B cell (primary cell): ENCODE results near the gene GARS1. TPM values are rescaled to one million over a fixed set of nuclear protein-coding genes. Genes with fewer than 3 reads are reported as not detected.

Experiments used
- ATAC-seq: fragments of 200-7000 bp; cut with Tn5 transposase; one replicate; pipeline ENCODE4 v1.10.0; 2021; ENCODE audit warnings: low read depth, mild to moderate bottlenecking, moderate number of reproducible peaks, moderate library complexity
- CTCF ChIA-PET: fragments of 350-600 bp; sonication (Branson Sonifier 250); formaldehyde crosslinking; loops from one replicate; lab custom pipeline; 2021; ENCODE audit warnings: antibody characterized with exemption, inconsistent platforms; lab: Charles Lee
- POLR2A ChIA-PET: fragments of 350-600 bp; sonication (Branson Sonifier 250); formaldehyde crosslinking; loops from one replicate; lab custom pipeline; 2021; ENCODE audit warnings: antibody characterized with exemption; lab: Charles Lee
- DNase-seq: peaks from one replicate; pipeline ENCODE4 v3.0.0; 2013
- H2AFZ ChIP-seq: 2 replicates; pipeline ENCODE4 v1.6.1; 2012; ENCODE audit warnings: mild to moderate bottlenecking, low read depth, low read length; ENCODE audit not compliant: insufficient read depth, poor library complexity, severe bottlenecking
- H3K27ac ChIP-seq, 2 donors: 1 replicate in 1 of 2; 2 replicates in 1 of 2; pipeline ENCODE4 v1.5.1; 2012 to 2013; ENCODE audit warnings: low read length in 2 of 2, mild to moderate bottlenecking in 2 of 2, moderate library complexity in 1 of 2
- H3K27me3 ChIP-seq, 4 experiments: fragments of 200-600 bp in 1 of 4; sonication (generic) in 1 of 4; replicated peaks in 1 of 4; 1 replicate in 2 of 4; 2 replicates in 2 of 4; pipeline versions ENCODE4 v1.6.1 to v1.7.0; 2013 to 2016; ENCODE audit warnings: low read length in 3 of 4, mild to moderate bottlenecking in 2 of 4, mixed read lengths in 1 of 4, moderate library complexity in 1 of 4; ENCODE audit not compliant: insufficient read depth in 4 of 4, control insufficient read depth in 3 of 4; ENCODE audit errors: control extremely low read depth in 1 of 4
- H3K36me3 ChIP-seq, 2 experiments: replicated peaks in 1 of 2; 1 replicate in 1 of 2; 2 replicates in 1 of 2; pipeline versions ENCODE4 v1.6.1 to v1.7.1; 2013; ENCODE audit warnings: low read length in 1 of 2; ENCODE audit not compliant: insufficient read depth in 2 of 2, control insufficient read depth in 1 of 2; ENCODE audit errors: control extremely low read depth in 1 of 2, extremely low read depth in 1 of 2
- H3K4me1 ChIP-seq, 2 donors: fragments of 200-600 bp in 1 of 2; sonication (generic) in 1 of 2; 1 replicate in 1 of 2; 2 replicates in 1 of 2; pipeline versions ENCODE4 v1.5.1 to v1.6.1; 2013 to 2017; ENCODE audit warnings: low read length in 2 of 2; ENCODE audit not compliant: control insufficient read depth in 2 of 2, insufficient read depth in 2 of 2
- H3K4me2 ChIP-seq: replicated peaks from 2 replicates; pipeline ENCODE3; 2012; ENCODE audit warnings: mild to moderate bottlenecking, low read depth, low read length; ENCODE audit not compliant: poor library complexity, severe bottlenecking
- H3K4me3 ChIP-seq, 5 experiments: fragments of 200-600 bp in 1 of 5; sonication (generic) in 1 of 5; 1 replicate in 3 of 5; 2 replicates in 2 of 5; pipeline versions ENCODE4 v1.5.1 to v1.7.0; 2011 to 2016; ENCODE audit warnings: low read length in 4 of 5, mild to moderate bottlenecking in 4 of 5, low read depth in 2 of 5, control low read depth in 1 of 5, moderate library complexity in 1 of 5; ENCODE audit not compliant: insufficient read depth in 1 of 5; ENCODE audit errors: control extremely low read depth in 1 of 5, extremely low read depth in 1 of 5
- H3K79me2 ChIP-seq: fragments of 200-600 bp; sonication (generic); one replicate; pipeline ENCODE4 v1.6.0; 2016; ENCODE audit warnings: low read length; ENCODE audit not compliant: control insufficient read depth, insufficient read depth
- H3K9ac ChIP-seq: fragments of 200-600 bp; sonication (generic); 2 replicates; pipeline ENCODE4 v1.6.1; 2017; ENCODE audit warnings: mild to moderate bottlenecking, low read length, moderate library complexity
- H3K9me3 ChIP-seq, 3 donors: one replicate each; pipeline versions ENCODE4 v1.6.1 to v1.7.1; 2013; ENCODE audit warnings: low read length in 2 of 3; ENCODE audit not compliant: control insufficient read depth in 2 of 3, insufficient read depth in 1 of 3; ENCODE audit errors: control extremely low read depth in 1 of 3
- H4K20me1 ChIP-seq: 2 replicates; pipeline ENCODE4 v1.6.0; 2012; ENCODE audit warnings: mild to moderate bottlenecking, low read length; ENCODE audit not compliant: insufficient read depth, control insufficient read depth, poor library complexity, severe bottlenecking
- H3K27ac Mint-ChIP-seq: one replicate; pipeline ENCODE4 v1.8.0; 2021; ENCODE audit warnings: mixed read lengths
- H3K27me3 Mint-ChIP-seq: one replicate; pipeline ENCODE4 v1.8.0; 2021; ENCODE audit warnings: mixed read lengths
- H3K4me1 Mint-ChIP-seq: one replicate; pipeline ENCODE4 v1.8.0; 2021; ENCODE audit warnings: mixed read lengths
- H3K4me3 Mint-ChIP-seq: one replicate; pipeline ENCODE4 v1.8.0; 2021; ENCODE audit warnings: mixed read lengths
- H3K9me3 Mint-ChIP-seq: one replicate; pipeline ENCODE4 v1.8.0; 2022; ENCODE audit warnings: mixed read lengths; ENCODE audit not compliant: insufficient read depth
- EZH2 ChIP-seq: IDR thresholded peaks from 2 replicates; pipeline ENCODE4 v1.6.1; 2012; ENCODE audit warnings: borderline replicate concordance, low read depth, mild to moderate bottlenecking, moderate library complexity, low read length; ENCODE audit not compliant: insufficient read depth, poor library complexity, severe bottlenecking
- WGBS: methylation state at CpG from one replicate; pipeline ENCODE4 v1.1.5; 2013; ENCODE audit warnings: missing lambda C conversion rate; ENCODE audit not compliant: insufficient coverage; 5-methylcytosine and 5-hydroxymethylcytosine counted together
- intact Hi-C: fragments of 100-400 bp; cut with micrococcal nuclease; formaldehyde crosslinking; loops from one replicate; pipeline ENCODE4 v1.10.0; 2022
- polyA plus RNA-seq: library from polyadenylated mRNA; depleted of rRNA; stranded (reverse); fragments of >200 nt; gene quantifications from 2 replicates; pipeline ENCODE4 v1.2.3, GENCODE V29; 2012
- total RNA-seq, 2 donors: library from RNA; stranded (reverse); fragments of 120-200 nt in 1 of 2; gene quantifications; 1 replicate in 1 of 2; 2 replicates in 1 of 2; pipeline versions ENCODE4 v1.2.3 to v1.2.4, GENCODE V29; 2013 to 2022
- TF ChIP-seq, protein P1 (sequence below): fragments of 200-600 bp; IDR thresholded peaks from one replicate; pipeline ENCODE4 v1.8.0; 2022; ENCODE audit warnings: antibody characterized with exemption, mild to moderate bottlenecking

Gene GARS1
- total and polyA plus RNA-seq, 2 donors (not counting 1 experiment from before 2014, with no cell fraction given) = 54.9 to 61.7 TPM

DNA sequence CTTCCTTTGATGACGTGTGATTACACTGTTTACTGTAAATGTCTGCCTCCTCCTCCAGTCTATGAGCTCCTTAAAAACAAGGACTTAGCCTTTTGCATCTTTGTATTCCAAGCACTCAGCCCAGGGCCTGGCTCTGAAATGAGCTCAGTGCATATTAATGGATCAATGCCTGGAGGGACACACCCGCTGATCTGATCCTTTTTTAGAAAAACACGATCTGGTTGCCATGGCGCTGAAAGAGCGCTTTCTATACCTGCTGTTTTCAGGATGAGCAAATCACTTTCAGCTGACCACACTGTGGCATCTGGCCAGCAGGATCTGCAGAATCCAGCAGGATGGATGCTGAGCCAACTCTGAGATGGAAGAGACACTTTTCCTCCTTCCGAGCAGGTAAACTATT is 37.8 kb upstream of the GARS1 start:
- POLR2A ChIA-PET = no interaction called here
- H3K4me3 Mint-ChIP-seq = no peak overlapping the region

DNA sequence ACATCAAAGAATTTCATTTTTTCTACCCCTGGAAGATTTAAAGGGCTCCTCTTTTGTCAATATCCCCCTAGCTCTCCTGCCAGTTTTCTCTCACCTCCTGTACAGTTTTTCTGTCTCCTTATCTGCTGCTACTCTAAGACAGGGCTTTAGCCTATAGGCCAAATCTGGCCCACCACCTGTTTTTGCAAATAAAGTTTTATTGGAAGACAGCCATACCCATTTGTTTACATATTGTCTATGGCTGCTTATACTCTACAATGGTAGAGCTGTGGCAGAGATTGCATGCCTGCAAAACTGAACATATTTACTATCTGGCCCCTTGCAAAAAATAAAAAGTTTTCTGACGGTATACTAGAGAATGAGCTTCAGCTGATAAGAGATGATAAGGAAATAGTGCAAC is 37.4 kb upstream of the GARS1 start:
- H3K4me1 Mint-ChIP-seq = no peaks in the 10 kb centered on the region
- DNase-seq (no peak), ATAC-seq (no peak)
- Histone ChIP-seq H3K27me3 (no peaks in the 10 kb centered on the region), H3K36me3 (peaks cover 0 to 24% of the 10 kb centered on the region in 2 experiments), H3K4me1 (no peaks in the 10 kb centered on the region), H3K9ac (no peak overlapping the region), H4K20me1 (no peaks in the 10 kb centered on the region), H3K4me2 (no peak overlapping the region), H3K9me3 (no peaks in the 10 kb centered on the region), H3K27ac (no peak overlapping the region), H2AFZ (no peak overlapping the region), H3K4me3 (no peak overlapping the region), H3K79me2 (no peaks in the 10 kb centered on the region)
- no peak for TF ChIP-seq EZH2
- TF ChIP-seq, protein P1, sequence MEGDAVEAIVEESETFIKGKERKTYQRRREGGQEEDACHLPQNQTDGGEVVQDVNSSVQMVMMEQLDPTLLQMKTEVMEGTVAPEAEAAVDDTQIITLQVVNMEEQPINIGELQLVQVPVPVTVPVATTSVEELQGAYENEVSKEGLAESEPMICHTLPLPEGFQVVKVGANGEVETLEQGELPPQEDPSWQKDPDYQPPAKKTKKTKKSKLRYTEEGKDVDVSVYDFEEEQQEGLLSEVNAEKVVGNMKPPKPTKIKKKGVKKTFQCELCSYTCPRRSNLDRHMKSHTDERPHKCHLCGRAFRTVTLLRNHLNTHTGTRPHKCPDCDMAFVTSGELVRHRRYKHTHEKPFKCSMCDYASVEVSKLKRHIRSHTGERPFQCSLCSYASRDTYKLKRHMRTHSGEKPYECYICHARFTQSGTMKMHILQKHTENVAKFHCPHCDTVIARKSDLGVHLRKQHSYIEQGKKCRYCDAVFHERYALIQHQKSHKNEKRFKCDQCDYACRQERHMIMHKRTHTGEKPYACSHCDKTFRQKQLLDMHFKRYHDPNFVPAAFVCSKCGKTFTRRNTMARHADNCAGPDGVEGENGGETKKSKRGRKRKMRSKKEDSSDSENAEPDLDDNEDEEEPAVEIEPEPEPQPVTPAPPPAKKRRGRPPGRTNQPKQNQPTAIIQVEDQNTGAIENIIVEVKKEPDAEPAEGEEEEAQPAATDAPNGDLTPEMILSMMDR = no peak
- POLR2A ChIA-PET = no interaction called here
- CTCF ChIA-PET = interaction anchor here (1.6 to 2.2 kb wide), 2 partner anchors 8 to 161 kb away, joined by 7 to 8 read pairs; no protein-coding TSS in a partner anchor
- no peak overlapping the region for H3K27ac Mint-ChIP-seq
- intact Hi-C loops = no loop called here
- H3K4me3 Mint-ChIP-seq = no peak overlapping the region
- WGBS = no CpG with 5 or more reads among the region's 1 CpG
- H3K9me3 Mint-ChIP-seq = no peaks in the 10 kb centered on the region
- no peaks in the 10 kb centered on the region for H3K27me3 Mint-ChIP-seq

More for the DNA sequence above, 37.8 kb upstream of the GARS1 start:
- Histone ChIP-seq H3K36me3 (peaks cover 0 to 20% of the 10 kb centered on the region in 2 experiments), H3K9ac (no peak overlapping the region), H3K27me3 (no peaks in the 10 kb centered on the region), H3K79me2 (no peaks in the 10 kb centered on the region), H2AFZ (no peak overlapping the region), H3K4me1 (no peaks in the 10 kb centered on the region), H3K27ac (no peak overlapping the region), H3K9me3 (no peaks in the 10 kb centered on the region), H4K20me1 (no peaks in the 10 kb centered on the region), H3K4me2 (no peak overlapping the region), H3K4me3 (no peak overlapping the region)
- CTCF ChIA-PET = interaction anchor here (1.6 to 2.2 kb wide), 2 partner anchors 8 to 160 kb away, joined by 7 to 8 read pairs; no protein-coding TSS in a partner anchor
- no peak overlapping the region for H3K27ac Mint-ChIP-seq
- ATAC-seq (no peak), DNase-seq (no peak)
- no peak for TF ChIP-seq EZH2
- TF ChIP-seq, protein P1 = no peak
- 97% methylated on average over 6 of the region's 6 CpGs for WGBS
- H3K9me3 Mint-ChIP-seq = no peaks in the 10 kb centered on the region
- H3K4me1 Mint-ChIP-seq = no peaks in the 10 kb centered on the region
- intact Hi-C loops = no loop called here
- H3K27me3 Mint-ChIP-seq = no peaks in the 10 kb centered on the region
